22Rv1 (cell line): ENCODE measurements around the gene CCDC63.

Source experiments
- CTCF ChIP-seq: fragments of 450-650 bp; IDR thresholded peaks from 2 replicates; pipeline ENCODE4 v1.5.1; 2017; ENCODE audit warnings: mild to moderate bottlenecking
- ZFX ChIP-seq: fragments of 450-650 bp; IDR thresholded peaks from 2 replicates; pipeline ENCODE4 v1.6.1; 2017; ENCODE audit warnings: antibody characterized with exemption, borderline replicate concordance

- TF ChIP-seq CTCF: no peak
- TF ChIP-seq ZFX: no peak
Observed at GRCh38 chr12:110841007-110841406, 5.8 kb upstream of the CCDC63 start.
